Non-pigmented ciliary epithelial cell (primary cell): ENCODE data around the gene EVX1.

Source experiments
- DNase-seq: peaks from one replicate; pipeline ENCODE4 v3.0.0-alpha.2; 2010; ENCODE audit warnings: low read depth

The EVX1 gene

DNA sequence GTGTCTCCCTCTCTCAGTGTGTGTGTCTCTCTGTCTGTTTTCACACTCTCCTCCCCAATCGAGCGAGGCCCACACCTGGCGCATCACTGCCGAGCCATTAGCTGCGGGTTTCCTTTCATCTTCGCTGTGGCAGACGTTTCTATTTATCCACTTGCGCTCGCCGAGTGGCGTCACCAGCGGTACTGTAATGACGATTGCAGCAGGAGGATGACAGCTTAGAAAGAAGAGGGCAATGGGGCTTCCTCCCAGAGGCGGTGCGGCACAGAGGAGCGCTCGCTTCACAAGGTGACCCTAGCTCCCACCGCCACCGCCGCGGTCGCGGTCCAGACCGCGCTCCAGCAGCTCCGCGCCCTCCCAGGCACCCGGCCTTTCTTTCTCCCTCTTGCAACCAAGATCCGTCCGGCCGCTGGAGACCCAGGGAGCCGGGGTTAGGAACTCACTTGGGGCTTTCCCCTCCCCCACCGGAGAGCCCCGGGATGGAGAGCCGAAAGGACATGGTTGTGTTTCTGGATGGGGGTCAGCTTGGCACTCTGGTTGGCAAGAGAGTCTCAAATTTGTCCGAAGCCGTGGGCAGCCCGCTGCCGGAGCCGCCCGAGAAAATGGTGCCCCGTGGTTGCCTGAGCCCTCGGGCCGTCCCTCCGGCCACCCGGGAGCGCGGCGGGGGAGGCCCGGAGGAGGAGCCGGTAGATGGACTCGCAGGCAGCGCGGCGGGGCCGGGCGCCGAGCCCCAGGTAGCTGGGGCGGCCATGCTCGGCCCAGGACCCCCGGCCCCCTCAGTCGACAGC is at the start of gene EVX1:
Gene EVX1, plus strand, starts transcription at position 248 of the 785 bp plus-strand sequence. Its CDS starts 229 bp downstream, at position 477.
- no peak for DNase-seq

DNA sequence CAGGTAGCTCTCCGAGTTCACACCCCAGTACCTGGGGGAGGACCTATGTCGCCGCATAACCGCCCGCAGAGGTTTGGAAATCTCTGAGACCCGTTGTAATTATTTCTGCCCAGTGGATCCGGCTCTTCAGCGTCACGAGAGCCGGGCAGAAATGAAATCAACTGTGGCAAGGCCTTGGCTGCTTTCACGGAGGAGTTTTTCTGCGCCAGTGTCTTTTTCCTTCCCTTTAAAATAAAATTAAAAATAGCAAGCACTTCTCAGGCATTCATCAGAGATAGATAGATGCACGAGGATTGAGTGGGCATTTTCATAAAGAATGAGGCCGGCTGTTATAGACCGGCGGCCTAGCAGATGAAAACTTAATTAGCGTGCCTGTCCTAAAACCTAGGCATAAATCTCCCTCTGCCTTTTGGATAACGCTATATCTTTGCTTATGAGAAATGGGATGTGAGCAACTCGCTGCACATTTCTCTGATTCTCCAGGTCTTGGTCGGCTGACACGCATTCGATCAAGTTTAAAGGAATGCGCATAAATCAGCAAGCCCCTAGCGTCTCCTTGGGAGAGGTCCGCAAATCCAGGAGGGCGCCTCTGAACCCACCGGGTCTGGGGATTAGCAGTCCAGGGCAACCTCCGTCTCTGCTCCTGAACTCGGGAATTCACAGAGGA is 49.1 kb upstream of the EVX1 start:
- no peak for DNase-seq

DNA sequence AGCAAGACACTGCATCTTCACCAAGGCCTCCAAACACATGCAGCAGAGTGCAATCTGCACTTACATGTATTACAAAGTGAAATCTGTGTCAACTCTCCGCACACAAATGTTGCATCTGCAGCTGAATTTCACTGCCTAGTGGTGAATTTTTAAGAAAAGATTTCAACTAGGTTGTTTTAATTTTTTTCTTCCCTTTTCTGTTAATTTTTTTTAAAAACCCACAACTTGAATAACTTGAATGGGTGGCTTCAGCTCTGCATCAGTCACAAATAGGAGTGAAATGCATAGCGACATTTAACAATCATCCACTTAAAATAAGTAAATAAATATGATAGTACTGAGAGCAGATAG is 48.6 kb upstream of the EVX1 start:
- DNase-seq = no peak

DNA sequence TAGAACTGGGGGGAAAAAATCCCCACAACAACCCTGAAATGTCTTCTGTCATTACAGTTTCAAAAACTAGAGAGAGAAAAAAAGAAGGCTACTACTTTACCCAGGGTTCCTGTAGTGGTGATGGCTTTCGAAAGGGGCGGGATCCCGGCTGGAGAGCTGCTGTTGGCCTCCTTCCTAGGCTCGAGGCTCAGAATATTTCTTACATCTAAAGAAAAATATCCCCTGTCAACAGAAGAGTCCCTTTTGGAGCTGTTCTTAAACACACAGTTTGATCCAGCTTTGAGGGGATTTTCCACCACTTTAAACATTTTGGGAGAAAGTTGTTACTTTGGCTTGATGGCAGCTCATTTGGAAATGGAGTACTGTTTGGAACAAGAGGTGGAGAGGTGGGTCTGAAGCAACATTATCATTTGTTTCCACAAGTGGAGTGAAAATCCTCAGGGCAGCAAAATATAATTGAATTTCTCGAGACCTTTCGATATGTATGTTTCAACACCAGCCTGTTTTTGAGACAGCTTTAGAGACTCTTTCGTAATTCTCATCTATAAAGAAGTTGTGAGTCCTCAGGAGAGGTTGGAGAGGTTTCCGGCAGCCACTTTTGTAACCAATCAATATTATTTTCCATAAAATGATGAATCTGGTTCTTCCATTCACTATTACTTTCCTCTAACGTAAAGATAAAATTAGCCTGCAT is 47.8 kb upstream of the EVX1 start:
- DNase-seq = no peak

DNA sequence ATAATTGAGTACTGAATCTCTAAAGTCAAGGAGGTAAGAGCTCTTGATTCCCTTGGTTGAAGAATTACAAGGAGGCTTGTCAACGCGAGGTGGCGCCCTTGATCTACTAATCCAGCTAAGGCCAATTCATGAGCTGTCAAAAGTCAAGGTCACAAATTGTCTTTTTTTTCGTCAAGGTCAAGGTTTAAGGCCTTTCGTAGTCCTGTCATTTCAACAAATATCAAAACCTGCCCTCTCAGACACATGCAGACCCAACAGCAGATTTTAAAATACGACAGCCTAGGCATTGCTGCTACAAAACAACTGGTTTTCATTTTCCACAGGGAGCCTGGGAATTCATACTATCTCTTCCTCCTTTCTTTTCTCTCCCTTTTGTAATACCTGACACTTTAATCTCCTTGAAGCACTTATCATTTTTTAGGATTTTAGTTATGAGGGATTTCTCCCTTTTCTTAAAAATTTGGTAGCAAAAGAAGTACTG is 46.3 kb upstream of the EVX1 start:
- DNase-seq = peak; percentile 28

DNA sequence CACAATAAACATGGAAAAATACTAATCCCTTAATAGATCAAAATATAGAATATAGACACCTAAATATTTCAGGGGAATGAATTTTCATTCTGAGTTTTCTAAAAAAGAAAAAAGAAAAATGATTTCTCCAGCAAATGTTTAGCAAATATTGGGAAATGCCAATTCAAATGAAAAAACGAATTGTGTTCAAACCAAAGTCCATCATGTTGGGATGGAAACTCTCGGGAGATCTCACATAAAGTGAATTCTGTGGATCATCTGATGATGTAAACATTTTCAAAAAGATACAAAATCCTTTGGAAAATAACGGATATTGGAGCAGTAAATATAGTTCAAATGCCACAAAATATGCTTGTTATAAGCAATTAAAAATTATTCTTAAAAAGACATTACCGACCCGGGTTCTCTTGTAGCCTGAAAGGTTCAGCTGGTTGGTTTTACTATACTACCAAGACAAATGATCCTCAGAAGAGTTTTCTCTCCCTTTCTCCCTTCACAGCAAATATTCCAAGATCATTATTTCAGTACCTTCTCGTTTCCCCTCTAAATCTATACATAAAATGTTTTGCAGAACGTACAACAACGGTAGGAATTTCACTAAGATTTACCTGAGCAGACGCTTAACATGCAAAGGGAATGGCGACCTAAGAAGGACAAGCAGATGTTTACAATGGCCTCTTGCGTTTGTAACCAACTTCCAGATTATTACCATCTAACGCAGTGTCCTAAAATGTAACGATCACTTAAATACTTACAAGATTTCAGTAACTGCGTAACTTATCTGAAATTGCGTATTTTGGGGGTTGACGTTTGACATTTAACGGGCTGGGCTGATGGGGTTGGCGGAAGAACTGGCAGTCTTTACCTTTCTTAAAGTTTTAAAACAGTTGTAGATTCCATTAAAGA is 45.2 kb upstream of the EVX1 start:
- no peak for DNase-seq

DNA sequence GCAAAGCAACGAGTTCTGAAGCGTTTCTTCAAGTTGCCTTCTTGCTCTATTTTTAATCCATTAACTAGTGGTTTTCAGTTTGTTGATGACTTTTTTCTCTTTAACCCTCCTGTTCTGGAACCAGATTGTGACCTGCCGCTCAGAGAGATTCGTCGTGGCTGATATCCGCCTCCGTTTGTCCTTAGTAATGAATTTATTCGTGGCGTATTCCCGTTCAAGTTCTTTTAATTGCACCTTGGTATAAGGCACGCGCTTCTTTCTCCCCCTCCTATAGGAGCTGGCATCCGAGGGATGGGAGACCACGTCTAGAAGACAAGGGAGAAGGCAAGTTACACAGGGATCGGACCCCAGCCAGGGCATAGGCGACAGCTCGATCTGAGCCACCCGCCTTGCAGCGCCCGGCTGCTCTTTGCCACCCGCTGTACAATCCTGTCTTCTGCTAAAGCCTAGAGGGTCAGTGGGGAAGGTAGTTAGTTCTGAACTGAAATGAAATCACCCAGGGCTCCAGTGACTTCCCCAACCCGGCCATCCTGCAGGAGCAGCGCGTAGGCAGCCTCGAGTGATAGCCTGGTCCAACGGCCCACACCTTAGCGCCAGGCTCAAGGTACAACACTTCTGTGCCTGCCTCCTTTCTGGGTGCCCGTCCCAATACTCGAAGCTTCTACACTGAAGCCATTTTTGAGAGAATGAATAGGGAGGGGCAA is 44.3 kb upstream of the EVX1 start:
- DNase-seq = no peak

DNA sequence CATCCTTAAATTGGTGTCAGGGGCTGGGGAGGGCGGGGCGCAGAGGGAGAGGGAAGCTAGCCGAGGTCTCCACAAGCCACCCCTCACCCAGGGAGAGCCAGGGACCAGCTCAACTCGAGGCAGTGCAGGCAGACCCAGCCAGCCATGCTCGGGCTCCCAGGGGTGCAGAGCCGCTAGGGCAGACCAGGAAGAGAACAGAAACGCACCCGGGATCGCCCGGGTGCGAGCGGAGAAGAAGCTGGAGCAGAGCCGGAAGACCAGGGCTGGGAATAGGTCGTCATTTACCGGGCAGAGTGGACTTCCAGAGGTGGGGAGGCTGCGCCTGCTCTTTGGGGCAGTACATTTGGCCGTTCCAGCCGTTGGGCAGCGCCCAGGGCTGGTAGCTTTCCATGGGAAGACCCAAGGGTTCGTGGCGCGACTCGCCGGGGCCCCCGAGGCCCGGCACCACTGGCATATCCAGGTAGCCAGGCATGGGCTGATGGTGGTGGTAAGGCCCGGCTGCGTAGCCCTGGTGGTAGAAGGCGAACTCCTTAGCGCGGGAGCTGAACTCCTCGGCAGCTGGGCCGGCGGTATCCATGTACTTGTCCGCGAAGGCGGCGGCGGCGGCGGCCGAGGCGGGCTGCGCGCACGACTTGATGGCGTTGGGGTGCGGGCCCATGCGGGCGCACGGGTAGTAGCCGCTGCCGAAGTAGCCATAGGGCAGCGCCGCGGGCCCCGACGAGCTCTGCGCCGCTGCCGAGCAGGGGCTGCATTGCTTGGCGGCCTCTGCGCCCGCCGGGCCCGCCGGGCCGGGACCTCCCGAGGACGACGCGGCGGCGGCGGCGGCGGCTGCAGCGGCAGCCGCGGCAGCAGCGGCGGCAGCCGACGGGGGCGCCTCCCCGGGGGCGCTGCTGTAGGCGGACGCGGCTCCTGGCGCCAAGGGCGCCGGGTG is 43.5 kb upstream of the EVX1 start:
- no peak for DNase-seq

DNA sequence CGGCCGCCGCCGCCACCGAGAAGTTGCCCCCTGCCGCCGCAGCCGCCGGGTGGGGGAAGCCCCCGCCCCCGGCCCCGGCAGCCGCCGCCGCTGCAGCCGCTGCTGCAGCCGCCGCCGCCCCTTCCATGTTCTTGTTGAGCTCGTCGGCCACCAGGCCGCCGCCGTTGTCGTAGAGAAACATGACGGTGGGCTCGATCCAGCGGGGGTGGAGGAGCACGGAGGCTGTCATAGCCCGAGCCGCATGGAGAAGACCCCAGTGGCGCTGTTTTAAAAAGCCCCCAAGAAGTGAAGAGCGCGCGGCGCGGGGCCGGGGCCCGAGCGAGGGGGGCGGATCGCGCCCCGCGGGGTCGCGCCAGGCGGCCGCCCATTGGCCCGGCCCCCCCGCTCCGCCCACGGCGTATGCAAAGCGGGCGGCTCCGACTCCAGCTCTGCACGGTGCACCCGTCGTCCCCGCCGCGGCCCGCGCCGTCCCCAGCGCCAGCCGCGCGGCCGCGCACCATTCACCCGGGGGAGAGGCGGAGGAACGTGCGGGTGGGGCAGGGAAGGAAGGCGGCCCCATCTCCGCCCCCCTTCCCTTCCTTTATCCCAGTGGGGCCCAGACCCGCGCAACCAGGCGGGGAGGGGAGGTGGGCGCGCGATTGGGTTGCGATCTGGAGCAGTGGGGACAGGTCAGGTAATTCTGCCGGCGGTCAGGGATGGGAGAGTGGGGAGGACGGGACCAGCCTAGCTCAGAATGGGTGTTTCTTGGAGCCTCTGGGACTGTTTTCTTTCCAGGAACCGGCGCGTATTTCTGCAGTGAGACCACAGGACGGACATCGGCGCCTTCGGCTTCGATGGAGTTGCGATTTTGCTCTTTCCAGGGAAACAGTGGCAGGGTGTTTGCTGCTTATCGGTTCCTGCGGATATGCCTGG is 42.5 kb upstream of the EVX1 start, which contains the start of gene HOXA13:
Gene HOXA13, minus strand, starts transcription at position 243 of the 912 bp plus-strand sequence. Its CDS starts 14 bp downstream, at position 229.
- no peak for DNase-seq

DNA sequence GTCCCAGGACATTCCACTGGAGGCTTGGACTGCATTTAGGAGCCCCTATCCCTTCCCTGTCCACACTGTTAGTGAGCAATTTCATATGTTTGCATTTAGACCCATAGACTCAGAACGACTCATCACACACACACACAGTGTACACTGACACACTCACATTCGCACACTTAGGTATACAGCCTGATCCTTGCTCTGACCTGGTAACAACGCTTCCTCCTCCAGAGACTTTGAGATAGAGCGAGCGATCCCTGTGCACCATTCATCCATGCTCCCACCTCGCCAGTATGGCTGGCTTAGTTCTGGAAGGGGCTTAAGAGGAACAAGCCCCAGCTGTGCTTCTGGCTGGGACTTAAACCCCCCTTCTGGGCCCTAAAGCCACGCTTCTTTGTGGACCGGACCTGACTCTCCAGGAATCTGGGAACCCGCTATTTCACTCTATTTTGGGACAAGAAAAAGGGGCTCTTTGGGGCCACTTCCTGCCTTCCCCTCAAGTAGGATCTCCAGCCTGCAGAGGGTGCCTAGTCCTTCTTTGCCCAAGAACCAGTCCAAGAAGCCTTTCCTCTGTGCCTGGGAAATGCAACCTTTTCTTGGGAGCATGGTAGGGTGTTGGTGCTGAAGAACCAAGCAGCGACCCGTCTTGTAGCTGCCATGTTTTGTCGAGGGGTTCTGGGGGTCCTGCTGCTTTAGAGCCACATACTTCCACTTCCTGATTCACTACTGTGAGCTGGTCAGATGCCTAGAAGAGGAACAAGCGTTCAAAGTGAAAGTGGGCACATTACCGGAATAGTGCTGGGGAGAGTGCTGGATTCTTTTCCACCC is 41.6 kb upstream of the EVX1 start:
- DNase-seq = no peak

DNA sequence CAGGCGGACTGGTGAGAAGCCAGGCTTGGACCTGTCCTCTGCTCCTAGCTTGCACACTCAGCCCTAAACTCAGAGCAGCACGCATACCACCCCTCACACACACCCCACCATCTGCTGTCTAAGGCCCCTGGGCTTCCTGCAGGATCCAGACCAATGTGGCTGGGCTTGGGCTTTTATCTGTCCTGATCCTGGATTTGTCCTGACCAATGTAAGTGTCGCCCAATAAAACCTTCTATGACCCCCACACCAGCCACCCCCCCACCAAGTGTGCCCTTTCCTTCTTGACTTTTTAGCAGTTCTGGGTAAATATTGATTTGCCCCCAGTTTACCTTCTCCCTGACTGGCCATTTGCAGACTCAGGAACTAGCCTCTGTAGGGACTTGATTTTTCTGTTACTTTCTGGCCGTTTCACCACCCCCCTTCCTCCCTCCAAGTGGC is 41.0 kb upstream of the EVX1 start:
- no peak for DNase-seq

DNA sequence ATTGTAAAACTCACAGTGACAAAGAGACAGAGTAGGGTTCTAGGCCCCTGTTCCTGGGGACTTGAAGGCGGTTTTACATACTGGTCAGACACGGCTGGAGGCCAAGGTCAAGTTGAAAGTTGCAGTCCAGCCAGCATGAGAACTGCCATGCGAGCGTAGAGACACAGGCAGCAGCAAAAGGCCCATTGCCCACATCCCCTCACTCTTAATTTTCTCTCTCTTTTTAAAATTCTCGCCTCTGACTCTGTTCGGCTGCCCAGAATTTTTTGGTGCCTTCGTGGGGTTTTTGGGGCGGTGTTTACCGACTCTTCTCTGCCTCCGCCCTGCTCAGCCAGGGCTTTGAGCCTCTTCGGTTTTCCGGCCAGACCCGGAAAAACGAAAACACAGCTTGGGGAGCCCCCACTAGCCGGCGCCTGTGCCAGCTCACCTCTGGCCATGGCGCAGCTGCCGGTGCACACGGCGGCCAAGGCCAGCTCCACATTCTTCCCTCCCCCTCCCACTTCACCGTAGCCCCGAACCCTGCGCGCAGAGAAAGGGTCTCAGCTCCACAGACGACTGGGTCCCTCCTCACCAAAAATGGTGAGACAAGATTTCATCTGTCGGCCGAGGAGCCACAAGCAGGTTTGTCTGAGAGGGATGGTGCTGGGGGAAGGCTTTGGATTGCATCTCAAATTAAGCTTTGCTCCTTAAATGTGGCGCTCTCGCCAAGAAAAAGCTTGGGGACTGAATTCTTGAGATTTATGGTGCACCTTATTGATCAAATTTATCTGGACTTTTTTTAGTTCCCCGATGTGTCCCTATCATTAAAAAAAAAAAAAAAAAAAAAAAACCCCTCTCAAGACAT is 40.4 kb upstream of the EVX1 start:
- DNase-seq = no peak

DNA sequence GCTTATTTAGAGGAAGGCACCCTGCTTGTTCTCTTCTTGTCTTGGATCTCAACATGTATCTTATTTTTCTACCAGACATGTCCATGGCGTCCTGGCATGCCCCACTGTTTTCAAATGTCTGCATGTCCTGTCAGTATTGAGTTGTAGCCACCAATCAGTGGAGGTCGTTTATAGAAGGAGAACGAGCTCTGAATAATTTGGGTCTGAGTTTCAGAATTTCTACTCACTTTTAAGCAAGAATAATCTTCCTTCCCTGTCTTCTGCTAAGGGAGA is 39.8 kb upstream of the EVX1 start:
- DNase-seq = no peak

DNA sequence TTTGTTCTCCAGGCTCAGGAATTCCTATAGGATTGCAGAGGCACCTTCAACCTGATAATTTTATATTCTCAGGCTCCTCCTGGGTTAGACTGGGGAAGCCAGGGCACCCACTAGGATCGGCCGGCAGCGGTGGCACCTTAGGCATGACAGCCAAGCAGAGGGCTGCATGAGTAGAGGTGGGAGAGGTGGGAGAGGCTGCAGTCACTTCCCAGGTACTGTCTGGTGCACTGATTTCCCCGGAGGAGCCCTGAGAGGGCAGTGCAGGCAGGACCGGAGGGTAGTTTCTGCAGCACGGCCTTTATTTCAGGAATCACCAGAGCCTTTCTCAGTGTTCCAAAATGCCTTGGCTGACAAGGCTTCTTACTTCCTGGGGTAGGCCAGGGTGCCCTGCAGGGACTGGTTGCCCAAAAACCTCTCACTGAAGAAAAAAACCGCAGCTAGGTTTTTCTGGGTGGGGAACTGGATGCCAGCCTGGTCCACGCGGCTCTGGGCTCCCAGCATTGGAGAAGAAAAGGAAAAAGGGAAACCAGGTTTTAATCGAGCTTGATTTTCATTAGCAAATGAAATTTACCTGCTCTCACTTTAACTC is 39.1 kb upstream of the EVX1 start:
- no peak for DNase-seq

DNA sequence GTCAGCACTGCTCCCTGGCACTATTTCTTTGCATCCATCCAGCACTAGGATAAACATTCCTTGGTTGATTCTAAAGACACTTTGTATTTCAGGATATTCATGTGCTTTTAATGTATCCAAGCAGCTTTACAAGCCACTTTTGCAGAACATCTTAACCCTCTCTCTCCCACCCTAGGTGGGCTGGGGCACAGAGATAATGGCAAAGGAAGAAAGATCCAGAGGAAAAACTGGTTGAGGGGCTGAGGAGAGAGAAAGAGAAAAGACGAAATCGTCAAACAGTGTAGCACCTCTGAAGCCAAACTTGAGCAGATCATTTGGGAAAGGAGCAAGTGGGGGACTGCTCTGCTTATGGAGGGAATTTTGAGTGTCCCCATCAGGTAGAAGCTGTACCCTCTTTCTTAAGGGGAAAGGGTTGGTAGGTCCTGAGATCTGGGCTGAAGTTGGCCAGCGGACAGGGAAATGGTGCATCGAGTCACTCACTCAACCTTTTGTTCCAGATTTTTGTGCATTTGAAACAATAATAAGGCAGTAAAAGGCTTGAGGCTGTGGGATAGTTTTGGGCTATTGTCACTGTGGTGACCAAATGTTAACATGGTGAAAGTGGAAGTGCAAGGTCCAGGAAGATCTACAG is 38.5 kb upstream of the EVX1 start:
- DNase-seq = no peak

DNA sequence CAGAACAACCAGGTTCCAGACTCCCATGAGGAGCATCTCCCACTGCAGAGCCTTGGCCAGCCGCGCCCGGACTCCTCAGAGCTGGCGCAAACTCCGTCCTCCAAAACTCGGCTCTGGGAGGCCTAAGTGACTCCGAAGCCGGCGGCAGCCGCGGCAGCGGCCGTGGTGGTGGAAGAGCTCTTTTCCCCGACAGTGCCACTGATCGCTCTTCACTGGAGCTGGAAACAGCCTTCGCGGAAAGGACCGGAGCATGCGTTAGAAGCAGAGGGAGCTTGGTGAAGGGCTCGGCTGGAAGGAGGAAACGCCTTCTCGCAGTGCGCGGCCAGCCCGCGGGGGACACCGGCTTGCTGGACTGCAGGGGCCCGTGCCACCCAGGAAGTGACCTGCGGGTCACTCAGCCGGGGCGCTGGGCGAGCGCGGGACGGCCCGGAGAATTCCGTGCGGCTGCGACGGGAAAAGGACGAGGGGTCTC is 37.7 kb upstream of the EVX1 start:
- DNase-seq = no peak
